ENCODE data around the gene MUSTN1. TPM values are rescaled to one million over a fixed set of nuclear protein-coding genes. Genes with fewer than 3 reads are reported as not detected.

MUSTN1 gene
- polyA plus RNA-seq, 1 donor (not counting 4 experiments of a cell fraction or from before 2014, with no cell fraction given) = not detected

DNA sequence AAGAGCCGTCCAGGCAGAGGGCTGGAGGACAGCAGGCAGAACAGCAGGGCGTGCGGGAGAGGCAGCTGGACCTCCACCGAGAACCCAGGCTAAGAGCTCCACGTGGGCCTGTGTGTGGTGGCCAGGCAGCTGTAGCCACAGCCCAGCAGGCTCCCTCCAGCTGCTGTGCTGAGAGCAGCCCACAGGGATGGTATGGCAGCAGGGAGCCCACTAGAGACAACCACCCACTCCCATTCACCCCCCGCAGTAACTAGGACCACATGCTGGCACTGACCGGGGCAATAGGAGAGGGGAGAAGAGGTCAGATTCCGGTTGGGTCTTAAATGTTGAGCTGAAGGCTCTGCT is 25.6 kb upstream of the MUSTN1 start:
- FAIRE-seq = no peak
- Histone ChIP-seq H3K9ac (ENCODE audit: control insufficient read depth, extremely low read depth, insufficient read depth, low read length) (no peak overlapping the region), H3K27me3 (ENCODE audit: control insufficient read depth, extremely low read depth, insufficient read depth, low read length) (no peaks in the 10 kb centered on the region), H3K27ac (ENCODE audit: control insufficient read depth, insufficient read depth, low read length) (no peak overlapping the region), H3K36me3 (ENCODE audit: control insufficient read depth in 2 of 2, extremely low read depth in 1 of 2, insufficient read depth in 2 of 2, low read length in 2 of 2) (peaks cover 0 to 2% of the 10 kb centered on the region in 2 experiments), H2AFZ (ENCODE audit: control insufficient read depth, low read length) (no peak overlapping the region), H3K79me2 (ENCODE audit: control insufficient read depth, insufficient read depth, low read length) (no peaks in the 10 kb centered on the region), H3K9me1 (ENCODE audit: control insufficient read depth, extremely low read depth, insufficient read depth, low read length) (no peaks in the 10 kb centered on the region), H4K20me1 (ENCODE audit: control insufficient read depth, extremely low read depth, insufficient read depth, low read length) (no peaks in the 10 kb centered on the region), H3K4me2 (ENCODE audit: control insufficient read depth, extremely low read depth, insufficient read depth, low read depth, low read length) (no peak overlapping the region), H3K9me3 (ENCODE audit: control insufficient read depth, low read depth, low read length) (no peaks in the 10 kb centered on the region), H3K4me1 (ENCODE audit: control insufficient read depth, extremely low read depth, insufficient read depth, low read length) (no peaks in the 10 kb centered on the region), H3K4me3 (ENCODE audit: control insufficient read depth in 2 of 3, extremely low read depth in 1 of 3, insufficient read depth in 2 of 3, low read depth in 1 of 3, low read length in 3 of 3) (no peak overlapping the region)
- DNase-seq (ENCODE audit: low read depth, low spot score) = no peak
- TF ChIP-seq, protein P1, sequence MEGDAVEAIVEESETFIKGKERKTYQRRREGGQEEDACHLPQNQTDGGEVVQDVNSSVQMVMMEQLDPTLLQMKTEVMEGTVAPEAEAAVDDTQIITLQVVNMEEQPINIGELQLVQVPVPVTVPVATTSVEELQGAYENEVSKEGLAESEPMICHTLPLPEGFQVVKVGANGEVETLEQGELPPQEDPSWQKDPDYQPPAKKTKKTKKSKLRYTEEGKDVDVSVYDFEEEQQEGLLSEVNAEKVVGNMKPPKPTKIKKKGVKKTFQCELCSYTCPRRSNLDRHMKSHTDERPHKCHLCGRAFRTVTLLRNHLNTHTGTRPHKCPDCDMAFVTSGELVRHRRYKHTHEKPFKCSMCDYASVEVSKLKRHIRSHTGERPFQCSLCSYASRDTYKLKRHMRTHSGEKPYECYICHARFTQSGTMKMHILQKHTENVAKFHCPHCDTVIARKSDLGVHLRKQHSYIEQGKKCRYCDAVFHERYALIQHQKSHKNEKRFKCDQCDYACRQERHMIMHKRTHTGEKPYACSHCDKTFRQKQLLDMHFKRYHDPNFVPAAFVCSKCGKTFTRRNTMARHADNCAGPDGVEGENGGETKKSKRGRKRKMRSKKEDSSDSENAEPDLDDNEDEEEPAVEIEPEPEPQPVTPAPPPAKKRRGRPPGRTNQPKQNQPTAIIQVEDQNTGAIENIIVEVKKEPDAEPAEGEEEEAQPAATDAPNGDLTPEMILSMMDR (optimal IDR thresholded peaks at IDR 0.05 in 1 of 3, IDR thresholded peaks at IDR 0.05 in 1 of 3, conservative IDR thresholded peaks at IDR 0.05 in 1 of 3; ENCODE audit: extremely low read depth in 1 of 3, insufficient read depth in 2 of 3, low read length in 3 of 3) = no peak
- TF ChIP-seq EZH2 (IDR thresholded peaks at IDR 0.05; ENCODE audit: low read length) = no peak
- dilution Hi-C loops (cut with MboI; ENCODE audit: extremely low pct_ligation_motif_present, low sequenced_read_pairs) = no loop called here

DNA sequence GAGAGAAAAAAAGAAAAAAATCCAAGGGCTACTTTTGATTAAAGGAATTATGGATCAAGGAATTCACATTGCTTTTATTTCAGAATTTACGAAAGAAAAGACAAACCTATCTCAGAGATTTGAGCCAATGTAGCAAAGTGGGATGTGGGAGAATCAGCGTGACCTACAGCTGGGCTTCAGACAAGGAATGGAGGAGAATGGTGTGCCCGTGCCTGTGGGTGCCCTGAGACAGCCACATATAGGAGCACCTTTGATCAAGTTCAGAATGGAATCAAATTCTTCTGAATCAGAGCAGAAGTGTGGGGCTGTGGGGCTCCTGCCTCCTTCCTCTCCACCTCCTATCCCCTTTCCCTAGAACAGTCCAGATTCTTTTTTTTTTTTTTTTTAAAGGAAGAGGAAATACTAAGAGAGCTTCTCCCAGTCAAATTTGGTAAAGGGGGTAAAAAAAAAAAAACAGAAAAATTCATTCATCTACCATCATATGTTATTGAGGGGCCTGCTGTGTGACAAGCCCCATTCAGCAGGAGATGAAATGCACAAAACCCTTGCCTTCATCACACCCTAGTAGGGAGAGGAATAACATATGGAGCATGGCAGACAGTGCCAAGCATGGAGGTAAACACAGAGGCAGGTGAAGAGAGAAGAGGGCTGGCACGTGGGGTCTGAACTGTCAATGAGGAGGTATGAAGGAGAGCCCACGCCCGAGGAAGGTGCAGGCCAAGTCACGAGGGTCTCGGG is 25.0 kb upstream of the MUSTN1 start:
- H4K20me1 ChIP-seq (ENCODE audit: control insufficient read depth, extremely low read depth, insufficient read depth, low read length) = no peaks in the 10 kb centered on the region
- dilution Hi-C loops (cut with MboI; ENCODE audit: extremely low pct_ligation_motif_present, low sequenced_read_pairs) = no loop called here
- TF ChIP-seq, protein P1 (optimal IDR thresholded peaks at IDR 0.05 in 1 of 3, IDR thresholded peaks at IDR 0.05 in 1 of 3, conservative IDR thresholded peaks at IDR 0.05 in 1 of 3; ENCODE audit: extremely low read depth in 1 of 3, insufficient read depth in 2 of 3, low read length in 3 of 3) = no peak
- no peak for TF ChIP-seq EZH2 (IDR thresholded peaks at IDR 0.05; ENCODE audit: low read length)
- no peaks in the 10 kb centered on the region for H3K9me1 ChIP-seq (ENCODE audit: control insufficient read depth, extremely low read depth, insufficient read depth, low read length)
- H3K27me3 ChIP-seq (ENCODE audit: control insufficient read depth, extremely low read depth, insufficient read depth, low read length) = no peaks in the 10 kb centered on the region
- no peaks in the 10 kb centered on the region for H3K9me3 ChIP-seq (ENCODE audit: control insufficient read depth, low read depth, low read length)
- H2AFZ ChIP-seq (ENCODE audit: control insufficient read depth, low read length) = no peak overlapping the region
- H3K9ac ChIP-seq (ENCODE audit: control insufficient read depth, extremely low read depth, insufficient read depth, low read length) = no peak overlapping the region
- H3K4me2 ChIP-seq (ENCODE audit: control insufficient read depth, extremely low read depth, insufficient read depth, low read depth, low read length) = no peak overlapping the region
- H3K36me3 ChIP-seq (ENCODE audit: control insufficient read depth in 2 of 2, extremely low read depth in 1 of 2, insufficient read depth in 2 of 2, low read length in 2 of 2) = peaks cover 0 to 2% of the 10 kb centered on the region in 2 experiments
- no peak overlapping the region for H3K4me3 ChIP-seq (ENCODE audit: control insufficient read depth in 2 of 3, extremely low read depth in 1 of 3, insufficient read depth in 2 of 3, low read depth in 1 of 3, low read length in 3 of 3)
- no peak overlapping the region for H3K27ac ChIP-seq (ENCODE audit: control insufficient read depth, insufficient read depth, low read length)
- DNase-seq (ENCODE audit: low read depth, low spot score) (no peak), FAIRE-seq (no peak)
- no peaks in the 10 kb centered on the region for H3K4me1 ChIP-seq (ENCODE audit: control insufficient read depth, extremely low read depth, insufficient read depth, low read length)
- H3K79me2 ChIP-seq (ENCODE audit: control insufficient read depth, insufficient read depth, low read length) = no peaks in the 10 kb centered on the region

Data from keratinocyte (primary cell).